Prostate gland (tissue), 2 donors: ENCODE results near the gene F3. TPM values are rescaled to one million over a fixed set of nuclear protein-coding genes. Genes with fewer than 3 reads are reported as not detected.

Source experiments
- DNase-seq: peaks from one replicate; pipeline ENCODE4 v3.0.0-alpha.2; 2019; ENCODE audit warnings: low spot score
- H3K27ac ChIP-seq, 2 donors: fragments of 200-600 bp; sonication (generic); 2 replicates each; pipeline ENCODE4 v1.5.1; 2017 to 2019
- H3K27me3 ChIP-seq: fragments of 200-600 bp; sonication (generic); replicated peaks from 2 replicates; pipeline ENCODE4 v1.5.1; 2019; ENCODE audit not compliant: insufficient read depth
- H3K36me3 ChIP-seq, 2 donors: fragments of 200-600 bp; sonication (generic); 1 replicate in 1 of 2; 2 replicates in 1 of 2; pipeline versions ENCODE4 v1.5.1 to v1.8.1; 2017 to 2019
- H3K4me1 ChIP-seq: fragments of 200-600 bp; sonication (generic); replicated peaks from 2 replicates; pipeline ENCODE4 v1.5.1; 2019
- H3K4me3 ChIP-seq, 2 donors: fragments of 200-600 bp; sonication (generic); 2 replicates each; pipeline ENCODE4 v1.5.1; 2017 to 2019
- H3K9me3 ChIP-seq: fragments of 200-600 bp; sonication (generic); 2 replicates; pipeline ENCODE4 v1.5.1; 2017
- CTCF ChIP-seq, 4 experiments: fragments of 200-600 bp in 2 of 4; fragments of 450-650 bp in 2 of 4; sonication (generic) in 2 of 4; IDR thresholded peaks; 1 replicate in 3 of 4; 2 replicates in 1 of 4; pipeline ENCODE4 v1.5.1; 2016 to 2019; ENCODE audit warnings: antibody characterized with exemption in 4 of 4, mild to moderate bottlenecking in 2 of 4, moderate library complexity in 2 of 4
- POLR2A ChIP-seq: fragments of 450-650 bp; IDR thresholded peaks from one replicate; pipeline ENCODE4 v1.6.1; 2016; ENCODE audit warnings: antibody characterized with exemption, mild to moderate bottlenecking
- POLR2AphosphoS5 ChIP-seq: sonication (generic); formaldehyde crosslinking; IDR thresholded peaks from one replicate; pipeline ENCODE4 v1.6.1; 2017; ENCODE audit warnings: antibody characterized with exemption
- WGBS: methylation state at CpG from one replicate; pipeline ENCODE4 v1.1.5; 2018; 5-methylcytosine and 5-hydroxymethylcytosine counted together
- intact Hi-C: fragments of 100-400 bp; cut with DNase I; formaldehyde crosslinking; loops from one replicate; pipeline ENCODE4 v1.14.2; 2022
- total RNA-seq, 2 donors: library from RNA; depleted of rRNA; stranded (reverse); fragments of >200 nt; gene quantifications; one replicate each; pipeline ENCODE4 v1.1.0, GENCODE V29; 2016

The F3 gene
- total RNA-seq, 2 donors from 2014 or later = 36.3 to 120 TPM

GRCh38 chr1:94539496-94539895, 2.1 kb downstream of the F3 start:
- no peaks in the 10 kb centered on the region for H3K36me3 ChIP-seq
- H3K27ac ChIP-seq = peak overlapping the region; percentile 90 to 94
- no peak for DNase-seq
- peak overlapping the region; percentile 75 to 90 for H3K4me3 ChIP-seq
- no peaks in the 10 kb centered on the region for H3K9me3 ChIP-seq
- intact Hi-C loops = loop anchor here (5.0 kb wide), 1 partner anchor 263 kb away; no protein-coding TSS in a partner anchor
- 62% methylated on average over 3 of the region's 3 CpGs for WGBS
- H3K4me1 ChIP-seq = peaks cover 5% of the 10 kb centered on the region
- TF ChIP-seq CTCF (IDR thresholded peaks at IDR 0.05) (no peak), POLR2AphosphoS5 (peak; percentile 4)
- H3K27me3 ChIP-seq = no peaks in the 10 kb centered on the region

GRCh38 chr1:94538243-94538827, 3.2 kb downstream of the F3 start:
- DNase-seq = no peak
- Histone ChIP-seq H3K9me3 (no peaks in the 10 kb centered on the region), H3K27me3 (no peaks in the 10 kb centered on the region), H3K27ac (peak overlapping the region; percentile 90 to 94), H3K36me3 (no peaks in the 10 kb centered on the region), H3K4me3 (peak overlapping the region; percentile 75 to 90), H3K4me1 (peaks cover 5% of the 10 kb centered on the region)
- TF ChIP-seq POLR2A (no peak), POLR2AphosphoS5 (no peak), CTCF (IDR thresholded peaks at IDR 0.05) (peak in 1 of 4 experiments; percentile 23)
- intact Hi-C loops = loop anchor here (5.0 kb wide), 1 partner anchor 264 kb away; no protein-coding TSS in a partner anchor
- 56% methylated on average over 6 of the region's 6 CpGs for WGBS

- Histone ChIP-seq H3K36me3 (no peaks in the 10 kb centered on the region), H3K27me3 (no peaks in the 10 kb centered on the region), H3K27ac (peak overlapping the region; percentile 41 to 94), H3K9me3 (no peaks in the 10 kb centered on the region), H3K4me3 (peak overlapping the region in 1 of 2 donors; percentile 75), H3K4me1 (peaks cover 5% of the 10 kb centered on the region)
- DNase-seq = no peak
- WGBS = 63% methylated on average over 6 of the region's 6 CpGs
- intact Hi-C loops = loop anchor here (5.0 kb wide), 1 partner anchor 265 kb away; no protein-coding TSS in a partner anchor
- TF ChIP-seq CTCF (IDR thresholded peaks at IDR 0.05) = no peak
- peak; percentile 4 for TF ChIP-seq POLR2AphosphoS5
- TF ChIP-seq POLR2A = no peak
Measured at GRCh38 chr1:94537254-94537653, 4.3 kb downstream of the F3 start.

- Histone ChIP-seq H3K36me3 (no peaks in the 10 kb centered on the region), H3K4me3 (no peak overlapping the region), H3K4me1 (peaks cover 5% of the 10 kb centered on the region), H3K27me3 (no peaks in the 10 kb centered on the region), H3K27ac (peak overlapping the region; percentile 8 to 31), H3K9me3 (no peaks in the 10 kb centered on the region)
- WGBS = 77% methylated on average over 9 of the region's 9 CpGs
- no peak for DNase-seq
- TF ChIP-seq CTCF (IDR thresholded peaks at IDR 0.05) (no peak), POLR2A (no peak), POLR2AphosphoS5 (no peak)
- intact Hi-C loops = loop anchor here (5.0 kb wide), 1 partner anchor 266 kb away; no protein-coding TSS in a partner anchor
Measured at GRCh38 chr1:94535879-94536278, 5.7 kb downstream of the F3 start.

- no peak for DNase-seq
- WGBS = 87% methylated on average over 5 of the region's 5 CpGs
- TF ChIP-seq POLR2A (no peak), POLR2AphosphoS5 (no peak), CTCF (IDR thresholded peaks at IDR 0.05) (no peak)
- intact Hi-C loops = loop anchor here (5.0 kb wide), 1 partner anchor 267 kb away; no protein-coding TSS in a partner anchor
- Histone ChIP-seq H3K4me3 (no peak overlapping the region), H3K27me3 (no peaks in the 10 kb centered on the region), H3K4me1 (peaks cover 5% of the 10 kb centered on the region), H3K27ac (peak overlapping the region in 1 of 2 donors; percentile 31), H3K9me3 (no peaks in the 10 kb centered on the region), H3K36me3 (no peaks in the 10 kb centered on the region)
Measured at GRCh38 chr1:94535095-94535494, 6.5 kb downstream of the F3 start.
